ENCODE measurements around the gene DPP6.

Gene DPP6

GRCh38 chr7:154324196-154324595 lies 272.0 kb downstream of the DPP6 start:
- no peaks in the 10 kb centered on the region for H4K20me1 ChIP-seq (ENCODE audit: insufficient read depth, low read length, poor library complexity, severe bottlenecking)
- H3K9ac ChIP-seq (ENCODE audit: low read depth, low read length, poor library complexity, severe bottlenecking): no peak overlapping the region

GRCh38 chr7:154326421-154326820 lies 274.2 kb downstream of the DPP6 start:
- Histone ChIP-seq H2AFZ (ENCODE audit: low read length) (no peak overlapping the region), H3K9ac (ENCODE audit: low read depth, low read length, poor library complexity, severe bottlenecking) (no peak overlapping the region), H3K27me3 (ENCODE audit: insufficient read depth, low read length, poor library complexity, severe bottlenecking) (no peaks in the 10 kb centered on the region), H3K4me1 (ENCODE audit: insufficient read depth, low read length, poor library complexity, severe bottlenecking) (no peaks in the 10 kb centered on the region), H3K9me3 (ENCODE audit: insufficient read depth, low read depth, low read length) (no peaks in the 10 kb centered on the region), H4K20me1 (ENCODE audit: insufficient read depth, low read length, poor library complexity, severe bottlenecking) (no peaks in the 10 kb centered on the region), H3K79me2 (ENCODE audit: insufficient read depth, low read length) (no peaks in the 10 kb centered on the region), H3K36me3 (ENCODE audit: insufficient read depth, low read length) (no peaks in the 10 kb centered on the region), H3K4me2 (ENCODE audit: low read depth, low read length, poor library complexity, severe bottlenecking) (no peak overlapping the region), H3K9me2 (replicated peaks; ENCODE audit: low read depth, low read length) (no peaks in the 10 kb centered on the region), H3F3A (ENCODE audit: low read depth) (no peaks in the 10 kb centered on the region), H3K4me3 (ENCODE audit: low read length, poor library complexity, severe bottlenecking) (no peak overlapping the region)
- TF ChIP-seq EZH2phosphoT487 (IDR thresholded peaks at IDR 0.05; ENCODE audit: borderline replicate concordance): no peak
- TF ChIP-seq, protein P1, sequence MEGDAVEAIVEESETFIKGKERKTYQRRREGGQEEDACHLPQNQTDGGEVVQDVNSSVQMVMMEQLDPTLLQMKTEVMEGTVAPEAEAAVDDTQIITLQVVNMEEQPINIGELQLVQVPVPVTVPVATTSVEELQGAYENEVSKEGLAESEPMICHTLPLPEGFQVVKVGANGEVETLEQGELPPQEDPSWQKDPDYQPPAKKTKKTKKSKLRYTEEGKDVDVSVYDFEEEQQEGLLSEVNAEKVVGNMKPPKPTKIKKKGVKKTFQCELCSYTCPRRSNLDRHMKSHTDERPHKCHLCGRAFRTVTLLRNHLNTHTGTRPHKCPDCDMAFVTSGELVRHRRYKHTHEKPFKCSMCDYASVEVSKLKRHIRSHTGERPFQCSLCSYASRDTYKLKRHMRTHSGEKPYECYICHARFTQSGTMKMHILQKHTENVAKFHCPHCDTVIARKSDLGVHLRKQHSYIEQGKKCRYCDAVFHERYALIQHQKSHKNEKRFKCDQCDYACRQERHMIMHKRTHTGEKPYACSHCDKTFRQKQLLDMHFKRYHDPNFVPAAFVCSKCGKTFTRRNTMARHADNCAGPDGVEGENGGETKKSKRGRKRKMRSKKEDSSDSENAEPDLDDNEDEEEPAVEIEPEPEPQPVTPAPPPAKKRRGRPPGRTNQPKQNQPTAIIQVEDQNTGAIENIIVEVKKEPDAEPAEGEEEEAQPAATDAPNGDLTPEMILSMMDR (conservative IDR thresholded peaks at IDR 0.05; ENCODE audit: low read length): no peak

More at GRCh38 chr7:154324196-154324595, 272.0 kb downstream of the DPP6 start:
- Histone ChIP-seq H3K4me1 (ENCODE audit: insufficient read depth, low read length, poor library complexity, severe bottlenecking) (no peaks in the 10 kb centered on the region), H3K36me3 (ENCODE audit: insufficient read depth, low read length) (no peaks in the 10 kb centered on the region), H3K9me3 (ENCODE audit: insufficient read depth, low read depth, low read length) (no peaks in the 10 kb centered on the region), H2AFZ (ENCODE audit: low read length) (no peak overlapping the region), H3K27me3 (ENCODE audit: insufficient read depth, low read length, poor library complexity, severe bottlenecking) (no peaks in the 10 kb centered on the region), H3F3A (ENCODE audit: low read depth) (no peaks in the 10 kb centered on the region), H3K4me3 (ENCODE audit: low read length, poor library complexity, severe bottlenecking) (no peak overlapping the region), H3K4me2 (ENCODE audit: low read depth, low read length, poor library complexity, severe bottlenecking) (no peak overlapping the region), H3K79me2 (ENCODE audit: insufficient read depth, low read length) (no peaks in the 10 kb centered on the region), H3K9me2 (replicated peaks; ENCODE audit: low read depth, low read length) (no peaks in the 10 kb centered on the region)
- no peak for TF ChIP-seq EZH2phosphoT487 (IDR thresholded peaks at IDR 0.05; ENCODE audit: borderline replicate concordance)
- TF ChIP-seq, protein P1 (conservative IDR thresholded peaks at IDR 0.05; ENCODE audit: low read length): no peak

DNA sequence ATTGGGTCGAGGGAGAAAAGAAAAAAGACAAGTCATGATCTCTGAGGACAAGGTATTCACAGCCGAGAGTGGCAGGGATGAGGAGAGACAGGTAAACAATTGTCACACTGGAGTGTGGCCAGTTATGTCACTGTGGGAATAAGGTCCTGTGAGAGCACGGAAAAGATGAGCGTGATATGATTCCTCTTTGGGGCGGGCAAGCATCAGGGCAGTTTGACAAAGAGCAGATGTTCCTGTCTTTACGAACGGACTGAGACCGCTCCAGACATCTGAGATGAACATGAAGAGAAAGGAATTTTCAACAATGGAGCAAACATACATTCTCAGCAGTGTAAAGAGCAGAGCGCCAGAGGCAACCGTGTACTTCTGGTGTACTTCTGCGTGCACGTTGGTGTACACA lies 278.1 kb downstream of the DPP6 start:
- Histone ChIP-seq H3K9ac (ENCODE audit: low read depth, low read length, poor library complexity, severe bottlenecking) (no peak overlapping the region), H3K9me2 (replicated peaks; ENCODE audit: low read depth, low read length) (no peaks in the 10 kb centered on the region), H3K36me3 (ENCODE audit: insufficient read depth, low read length) (no peaks in the 10 kb centered on the region), H3F3A (ENCODE audit: low read depth) (no peaks in the 10 kb centered on the region), H3K4me3 (ENCODE audit: low read length, poor library complexity, severe bottlenecking) (no peak overlapping the region), H3K9me3 (ENCODE audit: insufficient read depth, low read depth, low read length) (no peaks in the 10 kb centered on the region; the same call in 1 of the 2 replicates), H4K20me1 (ENCODE audit: insufficient read depth, low read length, poor library complexity, severe bottlenecking) (no peaks in the 10 kb centered on the region), H3K4me1 (ENCODE audit: insufficient read depth, low read length, poor library complexity, severe bottlenecking) (no peaks in the 10 kb centered on the region), H3K4me2 (ENCODE audit: low read depth, low read length, poor library complexity, severe bottlenecking) (no peak overlapping the region), H3K79me2 (ENCODE audit: insufficient read depth, low read length) (no peaks in the 10 kb centered on the region), H2AFZ (ENCODE audit: low read length) (no peak overlapping the region), H3K27me3 (ENCODE audit: insufficient read depth, low read length, poor library complexity, severe bottlenecking) (no peaks in the 10 kb centered on the region)
- no peak for TF ChIP-seq EZH2phosphoT487 (IDR thresholded peaks at IDR 0.05; ENCODE audit: borderline replicate concordance)
- TF ChIP-seq, protein P1 (conservative IDR thresholded peaks at IDR 0.05; ENCODE audit: low read length): no peak

Measured in Loucy (cell line).